Left lobe of liver (tissue), 2 donors: ENCODE measurements around the gene PIP5K1C. TPM values are rescaled to one million over a fixed set of nuclear protein-coding genes. Genes with fewer than 3 reads are reported as not detected.
A peak's percentile ranks its signal among the peaks of the same experiment; 100 is the strongest.
"Not testable (repeated sequence)": the region's sequence is repeated elsewhere in the genome, so short reads cannot be mapped to it uniquely, and the experiment has no call there.

Source experiments
- ATAC-seq: fragments of 200-7000 bp; cut with Tn5 transposase; one replicate; pipeline ENCODE4 v1.9.1; 2020; ENCODE audit warnings: mild to moderate bottlenecking, moderate library complexity
- DNase-seq: peaks from one replicate; pipeline ENCODE4 v3.0.0-alpha.2; 2020; ENCODE audit warnings: low spot score
- total RNA-seq: library from RNA; stranded (reverse); gene quantifications from one replicate; pipeline ENCODE4 v1.2.1, GENCODE V29; 2021
- donor health status: DM: no; HTN: no; CAD: no; lungs with moderate emphysema.
- donor health status: DM: no; HTN: yes; CAD: no.

Gene PIP5K1C
- total RNA-seq, 1 donor from 2014 or later: 7.5 TPM

DNA sequence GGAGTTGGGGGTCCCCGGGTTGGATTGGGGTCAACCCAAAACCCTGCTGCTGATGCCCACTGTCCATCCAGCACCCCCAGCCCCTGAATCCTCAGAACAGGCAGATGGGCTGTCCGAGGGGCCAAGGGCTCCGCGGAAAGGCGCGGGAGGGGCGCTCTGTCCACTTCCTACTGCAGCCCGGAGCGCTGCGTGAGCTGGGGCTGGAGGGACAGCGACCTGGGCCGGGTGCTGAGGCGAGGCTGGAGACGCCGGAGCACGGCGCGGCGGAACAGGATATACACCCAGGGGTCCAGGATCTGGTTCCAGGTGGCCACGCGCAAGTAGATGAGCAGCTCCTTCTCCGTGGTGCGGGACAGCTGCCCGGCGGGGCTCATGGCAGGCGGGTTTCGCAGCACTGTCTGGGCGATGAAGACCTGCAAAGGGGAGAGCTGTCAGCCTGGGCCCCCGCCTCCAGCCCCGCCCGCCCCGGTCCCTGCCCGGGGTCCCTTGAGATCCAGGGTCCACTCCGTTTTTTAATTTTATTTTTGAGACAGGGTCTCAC is 104.7 kb downstream of the PIP5K1C start:
- no peak for DNase-seq
- ATAC-seq: no peak

DNA sequence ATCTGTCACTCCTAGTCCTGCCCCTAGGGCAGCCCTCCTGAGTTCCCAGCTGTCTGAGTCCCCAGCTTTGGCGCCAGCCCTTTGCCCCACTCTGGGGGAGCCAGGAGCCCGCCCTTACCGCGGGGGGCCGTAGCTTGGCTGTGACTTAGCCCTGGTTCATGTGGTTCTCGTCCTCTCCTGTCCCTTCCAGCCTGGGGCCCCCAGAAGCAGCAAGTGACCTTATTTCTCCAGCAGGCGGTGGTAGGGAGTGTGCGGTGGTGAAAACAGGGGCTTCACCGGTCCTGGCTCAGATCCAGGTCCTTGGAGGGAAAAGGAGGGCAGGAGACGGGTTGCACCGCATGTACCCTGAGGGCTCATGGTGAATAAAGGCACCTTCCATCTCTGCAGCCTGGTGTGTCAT is 107.1 kb downstream of the PIP5K1C start:
- DNase-seq: no peak
- no peak for ATAC-seq

DNA sequence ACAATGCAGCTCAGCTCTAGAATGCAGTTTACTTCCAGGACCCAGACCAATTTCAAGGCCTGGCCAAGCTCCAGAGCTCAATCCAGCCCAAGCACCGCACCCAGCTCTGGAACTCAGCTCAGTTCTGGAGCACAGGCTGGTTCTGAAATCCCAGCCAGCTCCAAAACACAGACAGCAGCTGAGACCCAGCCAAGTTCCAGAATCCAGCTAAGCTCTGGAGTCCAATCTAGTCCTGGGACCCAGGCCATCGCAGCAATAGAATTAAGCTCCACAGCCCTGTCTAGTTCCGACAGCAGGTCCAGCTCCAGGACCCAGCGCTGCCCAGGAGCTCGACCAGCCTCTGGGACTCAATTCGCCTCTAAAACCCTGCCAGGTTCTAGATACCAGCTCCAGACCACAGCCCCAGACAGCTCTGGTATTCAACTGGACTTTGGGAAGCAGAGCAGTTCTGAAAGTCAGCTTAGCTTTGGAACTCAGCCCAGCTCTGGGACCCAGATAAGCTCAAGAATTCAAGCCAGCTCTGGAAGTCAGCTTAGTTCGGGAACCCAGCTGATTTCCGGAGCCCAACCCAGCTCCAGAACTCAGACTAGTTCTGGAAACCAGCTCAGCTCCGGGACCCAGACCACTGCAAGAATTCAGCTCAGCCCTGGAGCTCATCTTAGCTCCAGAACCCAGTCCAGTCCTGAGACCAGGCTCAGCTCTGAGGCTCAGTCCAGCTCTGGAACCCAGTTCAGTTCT is 108.2 kb downstream of the PIP5K1C start:
- DNase-seq (peak; percentile 61), ATAC-seq (peak; percentile 88)

DNA sequence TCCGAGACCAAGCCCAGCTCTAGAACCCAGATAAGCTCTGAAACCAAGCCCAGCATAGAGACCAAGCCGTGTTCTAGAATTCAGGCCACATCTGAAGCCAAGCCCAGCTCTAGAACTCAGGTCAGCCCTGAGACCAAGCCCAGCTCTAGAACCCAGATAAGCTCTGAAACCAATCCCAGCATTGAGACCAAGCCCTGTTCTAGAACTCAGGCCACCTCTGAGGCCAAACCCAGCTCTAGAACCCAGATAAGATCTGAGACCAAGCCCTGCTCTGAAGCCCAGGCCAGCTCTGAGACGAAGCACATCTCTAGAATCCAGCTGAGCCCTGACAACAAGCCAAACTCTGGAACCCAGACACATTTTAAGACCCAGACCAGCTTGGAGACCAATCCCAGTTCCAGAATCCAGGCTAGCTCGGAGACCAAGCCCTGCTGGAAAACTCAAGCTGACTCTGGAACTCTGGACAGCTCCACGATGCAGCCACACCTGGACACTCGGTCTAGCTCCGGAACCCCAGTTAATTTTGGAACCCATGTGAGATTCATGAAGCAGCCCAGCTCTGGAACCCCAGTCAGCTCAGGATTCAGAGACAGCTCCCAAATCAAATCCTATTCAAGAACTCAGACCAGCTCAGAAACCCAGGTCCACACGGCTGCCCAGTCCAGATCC is 109.1 kb downstream of the PIP5K1C start:
- DNase-seq (no peak), ATAC-seq (no peak)

DNA sequence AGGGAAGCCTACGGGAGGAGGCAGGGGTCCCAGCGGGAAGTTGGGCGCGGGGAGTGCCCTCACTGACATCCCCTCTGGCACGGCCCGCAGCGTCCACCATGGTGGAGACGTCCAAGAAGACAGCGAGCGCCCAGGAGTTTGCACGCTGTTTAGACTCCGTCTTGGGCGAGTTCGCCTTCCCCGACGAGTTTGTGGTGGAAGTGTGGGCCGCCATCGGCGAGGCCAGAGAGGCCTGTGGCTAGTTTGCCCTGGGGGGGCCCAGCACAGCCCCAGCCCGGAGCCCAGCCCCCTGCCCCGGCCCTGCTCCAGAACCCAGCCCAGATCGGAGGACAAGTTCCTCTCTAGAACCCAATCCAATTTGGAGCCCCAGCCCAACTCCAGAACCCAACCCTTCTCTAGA is 110.3 kb downstream of the PIP5K1C start:
- DNase-seq (no peak), ATAC-seq (no peak)

DNA sequence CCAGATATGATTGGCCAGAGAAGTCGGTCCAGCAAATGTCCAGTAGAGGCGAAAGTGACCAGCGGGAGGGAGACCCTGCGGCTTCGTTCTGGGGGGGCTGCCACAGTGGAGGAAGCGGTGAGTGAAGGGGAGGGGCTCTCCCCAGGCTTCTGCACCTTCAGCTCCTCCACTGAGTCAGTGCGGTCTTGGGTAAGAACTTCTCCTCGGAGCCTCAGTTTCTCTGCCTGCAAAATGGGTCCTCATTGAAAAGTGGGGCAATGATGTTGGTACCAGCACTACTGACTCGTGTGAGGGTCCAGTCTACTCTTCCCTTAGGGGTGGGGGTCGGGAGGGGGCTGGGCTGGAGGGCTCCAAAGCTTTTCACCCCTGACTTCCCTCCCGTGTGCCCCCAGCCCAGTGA is 110.8 kb downstream of the PIP5K1C start:
- ATAC-seq (no peak), DNase-seq (no peak)

DNA sequence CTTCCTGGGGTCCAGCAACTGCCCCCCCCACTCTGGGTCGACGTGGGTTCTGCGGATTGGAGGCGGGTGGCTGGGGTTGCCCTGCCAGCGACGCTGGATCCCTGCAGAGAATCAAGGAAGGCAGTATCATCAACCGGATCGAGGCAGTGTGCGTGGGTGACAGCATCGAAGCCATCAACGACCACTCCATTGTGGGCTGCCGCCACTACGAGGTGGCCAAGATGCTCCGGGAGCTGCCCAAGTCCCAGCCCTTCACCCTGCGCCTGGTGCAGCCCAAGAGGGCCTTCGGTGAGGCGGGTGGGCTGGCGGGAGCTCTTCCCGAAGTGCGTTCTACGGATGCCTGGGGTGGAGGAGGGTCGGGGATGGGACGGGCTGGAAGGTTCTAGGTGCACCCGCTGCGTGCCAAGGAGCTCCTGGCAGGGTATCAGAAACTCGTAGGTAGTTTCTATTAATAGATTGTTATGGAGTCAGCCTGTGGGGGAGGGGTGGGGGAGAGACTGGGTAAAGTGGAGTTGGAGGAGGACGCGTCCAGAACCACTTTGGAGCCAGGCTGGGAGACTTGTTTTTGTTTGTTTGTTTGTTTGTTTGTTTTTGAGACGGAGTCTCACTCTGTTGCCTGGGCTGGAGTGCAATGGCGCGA is 113.4 kb downstream of the PIP5K1C start:
- ATAC-seq: peak; percentile 20
- DNase-seq: no peak

DNA sequence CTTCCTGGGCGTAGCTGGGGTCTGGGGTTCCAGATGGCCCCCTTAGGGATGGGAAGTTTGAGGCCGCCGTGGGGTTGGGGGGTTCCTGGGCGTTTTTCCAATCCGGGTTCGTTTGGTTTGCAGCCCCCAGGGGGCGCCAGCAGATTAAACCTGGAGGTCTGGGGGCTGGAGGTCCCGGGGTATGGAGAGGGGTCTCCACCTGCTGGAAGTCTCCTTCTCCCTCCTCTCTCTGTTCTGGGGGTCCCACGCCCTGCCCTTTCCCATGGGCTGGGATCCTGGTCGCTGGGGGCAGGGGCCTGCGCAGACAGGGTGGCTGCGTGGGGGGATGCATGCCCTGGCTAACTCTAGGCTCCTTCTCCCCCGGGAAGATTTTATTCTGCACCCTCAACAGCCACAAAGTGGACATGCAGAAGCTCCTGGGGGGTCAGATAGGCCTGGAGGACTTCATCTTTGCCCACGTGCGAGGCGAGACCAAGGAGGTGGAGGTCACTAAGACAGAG is 114.1 kb downstream of the PIP5K1C start:
- DNase-seq: no peak
- ATAC-seq: peak; percentile 13

DNA sequence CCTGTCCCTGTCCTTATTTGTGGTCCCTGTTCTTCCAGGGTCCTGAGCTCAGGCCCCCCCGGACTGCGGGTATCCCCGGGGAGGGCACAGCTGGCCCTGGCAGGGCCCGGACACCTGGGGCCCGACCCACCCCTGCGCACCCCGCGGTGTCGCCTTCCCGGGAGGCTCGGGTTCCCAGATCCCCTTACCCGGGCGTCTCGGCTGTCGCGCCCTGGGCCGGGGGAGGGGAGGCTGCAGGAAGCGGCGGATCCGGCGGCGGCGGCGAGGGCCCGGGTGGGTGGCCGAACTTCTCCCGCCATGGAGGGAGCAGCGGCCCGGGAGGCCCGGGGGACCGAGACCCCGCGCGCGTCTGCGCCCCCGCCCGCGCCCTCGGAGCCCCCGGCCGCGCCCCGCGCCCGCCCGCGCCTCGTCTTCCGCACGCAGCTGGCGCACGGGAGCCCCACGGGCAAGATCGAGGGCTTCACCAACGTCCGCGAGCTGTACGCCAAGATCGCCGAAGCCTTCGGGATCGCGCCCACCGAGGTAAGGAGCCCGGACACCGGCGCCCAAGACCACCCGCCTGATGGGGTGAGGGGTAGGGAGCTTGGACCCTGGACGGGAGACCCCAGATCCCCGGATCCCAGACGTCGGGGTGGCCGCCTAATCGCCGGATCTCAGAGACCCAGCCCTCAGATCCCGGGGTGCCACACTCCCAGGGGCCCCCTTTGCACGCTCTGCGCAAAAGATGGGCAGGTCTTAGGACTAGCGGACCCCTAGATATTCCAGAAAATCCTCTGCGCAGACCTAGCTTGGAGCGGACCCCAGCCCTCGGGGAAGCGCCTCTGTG is 114.8 kb downstream of the PIP5K1C start, which contains the start of gene GIPC3:
GIPC3 (plus strand) TSS at position 178 of the 826 bp plus-strand sequence; CDS start at position 298, 120 bp downstream.
- ATAC-seq (peak; percentile 20), DNase-seq (no peak)

DNA sequence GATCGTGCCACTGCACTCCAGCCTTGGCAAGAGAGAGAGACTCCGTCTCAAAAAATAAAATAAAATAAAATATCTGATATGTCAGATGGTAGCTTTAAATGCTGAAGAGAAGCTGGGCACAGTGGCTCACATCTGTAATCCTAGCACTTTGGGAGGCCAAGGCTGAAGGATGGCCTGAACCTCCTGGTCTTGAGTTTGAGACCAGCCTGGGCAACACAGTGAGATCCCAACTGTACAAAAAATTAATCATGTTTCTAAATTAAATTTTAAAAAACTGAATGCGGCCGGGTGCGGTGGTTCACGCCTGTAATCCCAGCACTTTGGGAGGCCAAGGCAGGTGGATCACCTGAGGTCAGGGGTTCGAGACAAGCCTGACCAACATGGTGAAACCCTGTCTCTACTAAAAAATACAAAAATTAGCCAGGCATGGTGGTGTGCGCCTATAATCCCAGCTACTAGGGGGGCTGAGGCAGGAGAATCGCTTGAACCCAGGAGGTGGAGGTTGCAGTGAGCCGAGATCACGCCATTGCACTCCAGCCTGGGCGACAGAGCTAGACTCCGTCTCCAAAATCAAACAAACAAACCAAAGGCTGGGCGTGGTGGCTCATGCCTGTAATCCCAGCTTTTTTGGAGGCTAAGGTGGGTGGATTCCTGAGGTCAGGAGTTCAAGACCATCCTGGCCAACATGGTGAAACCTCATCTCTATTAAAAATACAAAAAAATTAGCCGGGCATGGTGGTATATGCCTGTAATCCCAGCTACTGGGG is 116.0 kb downstream of the PIP5K1C start:
- not testable (repeated sequence) for DNase-seq, ATAC-seq

DNA sequence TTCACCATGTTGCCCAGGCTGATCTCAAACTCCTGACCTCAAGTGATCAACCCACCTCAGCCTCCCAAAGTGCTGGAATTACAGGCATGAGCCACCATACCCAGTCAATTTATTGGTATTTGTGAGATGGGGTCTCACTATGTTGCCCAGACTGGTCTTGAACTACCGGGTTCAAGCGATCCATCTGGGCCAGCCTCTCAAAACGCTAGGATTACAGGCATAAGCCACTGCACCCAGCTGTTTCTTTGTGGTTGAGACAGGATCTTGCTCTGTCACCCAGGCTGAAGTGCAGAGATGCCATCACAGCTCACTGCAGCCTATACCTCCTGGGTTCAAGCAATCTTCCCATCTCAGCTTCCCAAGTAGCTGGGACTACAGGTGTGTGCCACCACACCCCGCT is 118.5 kb downstream of the PIP5K1C start:
- DNase-seq, ATAC-seq: not testable (repeated sequence)

Other genes starting within 250 kb of the PIP5K1C start
- 10.8 TPM for gene SMIM24, start 219.9 kb downstream of the PIP5K1C start, total RNA-seq
- gene SMIM44, start 217.0 kb downstream of the PIP5K1C start, total RNA-seq: not detected
- 5.5 TPM for gene DOHH, start 199.8 kb downstream of the PIP5K1C start, total RNA-seq
- 27.4 TPM for gene FZR1, start 194.2 kb downstream of the PIP5K1C start, total RNA-seq
- gene TEKTIP1, start 161.3 kb downstream of the PIP5K1C start, total RNA-seq: 1.9 TPM
- gene MFSD12, start 142.9 kb downstream of the PIP5K1C start, total RNA-seq: 33.9 TPM
- gene HMG20B, start 127.5 kb downstream of the PIP5K1C start, total RNA-seq: 44.2 TPM
- gene GIPC3, start 115.0 kb downstream of the PIP5K1C start, total RNA-seq: 0.75 TPM
- 4.4 TPM for gene TBXA2R, start 93.6 kb downstream of the PIP5K1C start, total RNA-seq
- gene CACTIN, start 73.7 kb downstream of the PIP5K1C start, total RNA-seq: 12.5 TPM
- 28.8 TPM for gene TJP3, start 7.9 kb upstream of the PIP5K1C start, total RNA-seq
- 18.6 TPM for gene APBA3, start 61.2 kb upstream of the PIP5K1C start, total RNA-seq
- gene MRPL54, start 62.2 kb upstream of the PIP5K1C start, total RNA-seq: 56.0 TPM
- not detected for gene RAX2, start 71.8 kb upstream of the PIP5K1C start, total RNA-seq
- 0.48 TPM for gene MATK, start 85.9 kb upstream of the PIP5K1C start, total RNA-seq
- not detected for gene ZFR2, start 168.6 kb upstream of the PIP5K1C start, total RNA-seq
- gene ATCAY, start 180.2 kb upstream of the PIP5K1C start, total RNA-seq: not detected
- not detected for gene NMRK2, start 232.6 kb upstream of the PIP5K1C start, total RNA-seq